Activated CD4-positive, CD25-positive, alpha-beta regulatory T cell treated with anti-CD3 and anti-CD28 coated beads, Interleukin-2, amount 50 U/mL, for 24 hours (primary cell): Measurements from ENCODE around the gene VAV3.
"Not testable (repeated sequence)": the region's sequence is repeated elsewhere in the genome, so short reads cannot be mapped to it uniquely, and the experiment has no call there.

Experiments used
- ATAC-seq, 2 donors: fragments of 150-1000 bp; cut with Tn5 transposase; one replicate each; pipeline ENCODE4 v1.10.0; 2021; ENCODE audit warnings: mild to moderate bottlenecking in 1 of 2, moderate library complexity in 1 of 2

The VAV3 gene

DNA sequence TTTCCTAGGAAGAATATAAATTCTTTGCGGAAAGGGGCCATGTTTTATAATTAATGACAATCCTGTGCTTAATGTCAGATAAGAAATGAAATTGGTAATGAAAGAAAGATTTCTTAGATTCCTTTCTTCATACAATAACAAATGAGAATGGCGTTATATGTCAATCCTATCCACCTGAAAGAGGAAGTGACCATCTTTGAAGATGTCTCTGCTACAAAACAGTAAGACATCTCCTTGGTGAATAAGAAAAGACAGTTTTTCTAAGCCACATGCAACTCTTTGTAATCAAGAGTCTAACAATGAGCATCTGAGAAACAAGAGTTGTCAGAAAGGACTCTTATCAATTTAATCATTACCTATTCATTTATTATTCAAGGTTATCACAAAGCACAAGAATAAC lies 286.0 kb downstream of the VAV3 start:
- no peak for ATAC-seq

DNA sequence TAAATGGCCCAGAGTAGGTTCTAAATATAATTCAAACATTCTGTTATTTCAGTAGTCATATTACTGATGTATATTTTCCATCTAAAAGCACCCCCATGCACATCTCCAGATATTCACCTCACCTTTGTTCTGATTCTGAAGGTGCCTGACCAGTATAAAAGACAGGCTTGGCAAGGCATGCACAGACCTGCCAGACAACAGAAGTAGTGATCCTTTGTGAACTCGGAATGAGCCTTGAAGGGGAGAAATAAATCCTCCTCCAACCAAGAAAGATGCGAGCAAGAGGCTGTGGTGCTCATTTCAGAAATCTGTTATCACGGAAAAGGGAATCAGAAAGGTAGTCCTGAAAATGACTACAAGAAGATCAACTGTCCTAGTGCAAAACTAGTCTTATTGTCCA lies 287.3 kb downstream of the VAV3 start:
- no peak for ATAC-seq

DNA sequence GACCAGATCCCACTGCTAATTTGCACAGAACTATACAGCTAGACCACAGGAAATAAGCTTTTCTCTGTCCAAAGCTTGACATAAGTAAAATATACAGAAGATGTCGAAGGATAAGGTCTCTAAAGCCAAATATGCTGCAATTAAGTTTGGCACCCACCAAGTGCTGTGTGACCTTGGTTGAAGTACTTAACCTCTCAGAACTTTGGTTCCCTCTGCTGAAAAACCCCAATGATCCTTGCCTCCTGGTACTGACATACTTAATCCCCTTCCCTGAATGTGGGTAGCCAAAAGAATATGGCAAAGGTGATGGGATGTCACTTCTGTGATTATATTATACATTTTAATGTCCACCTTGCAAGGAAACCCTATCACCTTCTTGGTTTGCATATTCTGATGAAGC lies 290.5 kb downstream of the VAV3 start:
- ATAC-seq: no peak

DNA sequence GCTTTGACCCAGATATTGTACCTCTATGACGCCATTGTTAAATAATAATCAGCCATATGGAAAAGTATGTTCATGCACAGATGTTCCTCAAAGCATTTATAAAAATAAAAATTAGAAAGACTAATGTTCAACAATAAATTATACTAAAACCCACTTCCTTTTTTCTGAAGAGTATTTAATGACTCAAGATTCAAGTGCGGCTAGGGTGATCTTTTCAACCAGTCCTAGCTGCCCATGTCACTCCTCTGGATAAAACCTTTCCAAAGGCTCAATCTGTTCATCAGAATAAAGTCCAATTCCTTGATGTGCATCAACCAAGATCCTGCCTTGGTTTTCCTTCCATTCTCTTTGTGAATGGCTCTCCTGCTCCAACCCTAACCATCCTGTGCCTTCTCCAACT lies 292.0 kb downstream of the VAV3 start:
- ATAC-seq: no peak

DNA sequence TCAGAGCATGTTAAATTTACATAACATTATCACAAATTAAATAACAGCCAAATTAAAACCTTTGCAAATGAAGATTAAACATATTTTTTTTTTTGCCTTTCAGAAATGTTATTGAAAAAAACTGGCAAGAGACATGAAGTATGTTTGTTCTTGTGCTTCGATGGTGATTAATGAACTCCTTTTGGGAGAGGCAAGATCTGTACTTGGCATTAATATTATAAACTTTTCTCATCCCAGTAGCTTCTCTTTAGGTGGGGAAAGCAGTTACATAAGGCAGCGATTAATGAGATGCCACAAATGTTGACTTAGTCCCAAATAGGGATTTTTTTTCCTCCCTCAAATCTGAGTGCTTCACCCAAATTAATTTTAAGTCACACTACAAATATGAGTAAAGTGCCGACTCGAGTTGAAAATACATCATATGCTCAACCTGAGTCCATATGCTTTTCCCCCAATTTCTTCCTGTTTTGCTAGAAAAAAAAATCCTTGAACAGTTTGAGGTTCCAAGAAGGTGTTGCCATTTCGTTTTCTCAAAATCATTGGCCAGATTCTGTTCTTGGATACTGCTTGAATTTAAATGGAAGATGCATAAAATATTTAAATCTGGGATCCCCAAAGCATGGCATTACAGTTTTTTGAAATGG lies 294.5 kb downstream of the VAV3 start:
- no peak for ATAC-seq

DNA sequence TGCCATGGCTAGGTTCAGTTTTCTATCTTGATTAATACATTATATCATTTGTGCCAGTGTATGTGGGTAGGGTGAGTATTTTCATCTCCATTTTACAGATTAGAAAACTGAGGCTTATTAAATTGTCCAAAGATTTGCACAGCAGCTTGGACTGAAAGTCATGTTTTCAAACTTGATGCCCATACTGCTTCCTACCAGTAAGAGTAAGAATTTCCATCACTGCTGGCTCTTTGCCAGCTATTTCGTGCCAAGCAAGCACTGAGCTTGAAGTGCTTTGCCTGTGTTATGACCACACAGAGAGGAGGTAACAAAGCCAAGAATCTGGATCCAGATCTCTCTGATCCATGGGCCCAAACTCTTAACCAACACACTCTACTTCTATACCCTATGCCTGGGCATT lies 295.0 kb downstream of the VAV3 start:
- no peak for ATAC-seq

DNA sequence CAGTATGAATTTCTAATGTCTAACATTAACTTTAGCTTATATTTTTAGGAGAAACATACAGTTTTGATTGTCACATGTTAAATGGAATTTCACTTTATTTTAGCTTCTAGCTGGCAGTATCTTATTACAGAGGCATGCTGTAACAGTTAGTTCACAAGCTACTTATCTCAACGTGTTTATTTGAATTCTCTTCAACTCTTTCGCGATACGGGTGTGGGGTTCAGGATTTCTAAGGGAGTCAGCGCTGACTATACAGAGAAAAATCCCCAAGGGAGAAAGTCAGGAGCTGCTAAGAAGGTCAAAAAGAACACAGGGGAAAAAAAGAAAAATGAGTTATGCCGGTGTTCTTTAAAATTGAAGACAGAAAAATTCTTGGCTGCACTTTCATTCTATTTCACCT lies 296.2 kb downstream of the VAV3 start:
- ATAC-seq: no peak

DNA sequence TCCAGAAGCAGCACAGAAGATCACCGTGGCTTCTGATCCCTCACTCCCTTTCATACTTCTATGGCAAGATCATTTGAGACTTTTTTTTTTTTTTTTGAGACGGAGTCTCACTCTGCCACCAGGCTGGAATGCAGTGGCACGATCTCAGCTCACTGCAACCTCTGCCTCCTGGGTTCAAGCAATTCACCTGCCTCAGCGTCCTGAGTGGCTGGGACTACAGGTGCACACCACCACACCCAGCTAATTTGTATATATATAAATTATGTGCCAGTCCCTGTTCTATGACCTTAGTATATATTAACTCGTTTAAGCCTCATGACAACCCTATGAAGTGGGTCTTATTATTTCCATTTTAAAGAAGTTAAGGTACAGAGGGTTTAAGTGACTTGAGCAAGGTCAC lies 298.5 kb downstream of the VAV3 start:
- no peak for ATAC-seq

DNA sequence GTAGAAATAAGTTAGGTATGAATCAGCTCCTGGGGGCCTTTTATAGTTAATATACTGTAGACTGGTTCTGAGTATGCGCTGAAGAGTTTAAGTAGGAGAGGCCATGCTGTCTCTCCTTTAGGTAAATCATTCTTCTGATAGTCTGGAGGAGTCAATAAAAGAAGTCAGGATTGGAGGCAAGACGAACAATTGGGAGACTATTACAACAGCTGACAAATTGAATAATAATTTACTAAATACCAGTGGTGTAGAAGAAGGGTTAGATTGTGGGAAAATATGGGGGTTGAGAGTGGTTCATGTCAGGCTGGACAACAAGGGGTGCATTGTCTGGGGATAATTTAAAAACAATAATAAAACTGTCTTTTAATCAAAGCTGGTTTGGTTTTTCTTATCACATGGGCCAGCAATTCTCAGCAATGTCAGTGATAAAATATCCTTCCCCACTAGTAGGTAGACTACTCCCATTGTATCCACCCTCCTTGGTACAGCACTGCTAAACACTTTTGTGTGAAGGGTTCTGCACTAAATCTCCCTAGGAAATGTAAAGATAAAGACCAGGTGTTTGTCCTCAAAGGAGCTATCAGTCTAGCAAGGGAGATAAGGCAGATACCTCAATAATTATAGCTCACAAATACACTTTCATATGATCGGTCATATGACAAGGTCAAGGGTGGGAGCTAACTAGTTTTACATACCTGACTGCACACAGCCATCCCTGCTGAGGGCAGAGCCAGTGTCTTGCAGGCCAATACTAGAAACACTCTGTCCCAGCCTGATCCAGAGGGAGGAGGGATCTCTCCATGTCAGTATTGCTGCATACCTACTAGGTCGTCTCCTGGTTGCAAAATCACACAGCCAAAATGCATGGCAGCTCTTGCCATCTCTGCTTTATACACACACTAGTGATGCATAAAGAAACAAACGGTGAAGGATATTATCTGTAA lies 299.7 kb downstream of the VAV3 start:
- no peak for ATAC-seq

DNA sequence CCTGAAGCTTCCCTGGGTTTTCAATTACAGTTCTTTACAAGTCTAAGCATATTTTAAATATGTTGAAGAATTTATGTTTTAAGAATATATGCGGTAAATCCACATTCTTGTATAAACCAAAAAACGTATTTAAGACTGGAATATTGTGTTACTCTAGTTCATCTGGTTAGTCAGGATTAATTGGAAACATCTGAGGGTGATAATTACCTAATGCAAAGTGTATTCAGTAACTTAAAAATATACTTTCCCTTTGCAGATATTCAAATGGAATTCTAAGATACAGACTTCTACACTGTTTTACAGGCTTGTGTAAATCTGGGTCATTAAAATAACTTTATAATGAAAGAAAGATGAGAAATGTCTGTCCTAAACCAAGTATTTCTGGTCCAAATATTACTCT lies 302.0 kb downstream of the VAV3 start:
- ATAC-seq: no peak

DNA sequence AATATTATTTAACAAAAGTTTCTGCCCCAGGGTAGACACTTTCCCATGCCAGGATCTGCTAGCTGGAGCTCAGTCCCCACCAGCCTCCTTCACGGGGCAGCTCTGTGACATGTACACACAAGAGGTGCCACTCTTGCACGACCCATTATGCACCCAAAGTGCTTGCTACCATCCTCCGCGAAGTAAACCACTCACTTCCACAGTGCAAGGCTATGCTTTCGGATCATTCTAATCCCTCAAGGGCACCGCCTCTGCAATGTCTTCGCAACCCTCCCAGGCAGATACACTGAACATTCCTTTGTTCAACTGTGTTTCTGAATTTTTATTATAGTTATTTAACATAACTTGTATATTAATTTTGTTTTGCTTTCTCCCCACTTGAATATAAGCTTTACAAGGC lies 303.8 kb downstream of the VAV3 start:
- no peak for ATAC-seq

DNA sequence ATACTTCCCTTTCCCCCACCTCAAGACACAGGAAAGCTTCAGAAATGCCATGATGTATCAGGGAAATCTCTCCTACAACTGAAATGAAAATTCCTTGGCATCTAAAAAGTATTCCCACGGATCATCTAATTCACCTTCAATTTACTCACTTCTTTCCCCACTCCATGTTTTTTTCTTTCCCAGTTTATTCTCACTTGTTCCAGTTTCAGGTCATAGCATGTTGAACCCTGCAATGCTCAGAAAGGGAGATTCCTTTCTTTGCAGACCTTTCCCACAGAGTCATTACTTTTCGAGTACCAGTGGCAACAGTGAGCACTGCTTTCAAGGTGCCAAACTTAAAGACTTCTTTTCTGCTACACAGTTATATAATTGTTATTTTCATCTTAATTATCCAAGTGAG lies 305.0 kb downstream of the VAV3 start:
- no peak for ATAC-seq

DNA sequence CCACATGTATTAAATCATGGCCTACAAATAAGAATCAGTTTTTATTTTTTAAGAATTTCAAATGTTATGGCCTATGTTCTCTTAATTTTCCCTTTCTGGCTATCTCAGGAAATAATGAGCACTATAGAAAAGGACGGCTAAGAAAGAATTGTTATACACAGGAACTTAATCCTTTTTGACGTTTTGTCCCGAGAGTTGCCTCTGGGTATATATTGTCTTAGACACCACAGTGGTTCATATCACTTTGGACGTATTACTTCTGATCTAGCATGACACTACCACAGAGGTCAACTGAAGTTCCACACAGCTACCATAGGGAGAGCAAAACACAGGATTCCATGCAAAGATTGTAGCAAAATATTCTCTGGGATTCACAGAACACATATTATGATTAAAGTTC lies 307.6 kb downstream of the VAV3 start:
- no peak for ATAC-seq

DNA sequence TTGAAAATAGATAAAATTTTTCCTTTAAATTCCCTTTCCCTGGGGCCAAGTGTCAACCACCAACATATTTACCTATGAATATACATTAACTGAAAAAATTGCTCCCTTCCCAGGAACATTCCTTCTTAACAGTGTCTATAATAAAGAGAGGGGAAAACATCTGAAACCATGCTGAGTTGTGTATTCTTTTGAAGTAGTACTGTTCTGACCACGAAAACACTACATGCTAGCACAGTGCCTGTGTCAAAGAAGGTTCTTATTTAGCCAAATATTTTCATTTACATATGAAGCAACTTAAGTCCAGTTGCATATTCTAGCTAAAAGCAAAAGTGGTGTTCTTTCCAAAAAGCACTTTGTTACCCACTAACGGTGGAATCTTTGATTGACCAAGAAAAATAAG lies 311.2 kb downstream of the VAV3 start:
- no peak for ATAC-seq

DNA sequence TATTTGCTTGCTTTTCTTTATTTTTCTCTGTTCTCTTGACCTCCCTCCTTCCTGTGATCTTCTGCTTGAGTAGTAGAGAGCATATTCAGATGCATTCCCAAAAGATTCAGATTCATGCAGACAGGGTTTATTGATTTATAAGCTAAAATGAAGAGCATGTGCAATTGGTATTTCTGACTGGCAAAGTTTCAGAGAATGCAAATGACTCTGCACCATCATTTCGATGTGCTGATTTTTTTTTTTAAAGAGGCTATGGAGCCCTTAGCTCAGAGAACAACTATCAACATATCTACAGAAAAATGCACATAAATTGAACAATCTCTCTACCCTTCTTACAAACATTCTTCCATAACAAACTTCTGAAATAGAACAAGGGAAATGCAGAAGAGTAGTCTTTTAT lies 312.0 kb downstream of the VAV3 start:
- no peak for ATAC-seq

DNA sequence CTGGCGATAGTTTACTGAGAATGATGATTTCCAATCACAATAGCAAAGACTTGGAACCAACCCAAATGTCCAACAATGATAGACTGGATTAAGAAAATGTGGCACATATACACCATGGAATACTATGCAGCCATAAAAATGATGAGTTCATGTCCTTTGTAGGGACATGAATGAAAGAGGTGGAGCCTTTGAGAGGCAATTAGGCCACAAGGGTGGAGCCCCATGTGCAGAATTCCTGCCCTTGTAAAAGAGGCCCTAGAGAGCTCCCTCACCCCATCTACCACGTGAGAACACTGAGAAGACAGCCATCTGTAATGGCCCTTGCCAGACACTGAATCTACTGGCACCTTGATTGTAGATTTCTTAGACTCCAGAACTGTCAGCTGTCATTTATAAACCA lies 314.2 kb downstream of the VAV3 start:
- not testable (repeated sequence) for ATAC-seq

DNA sequence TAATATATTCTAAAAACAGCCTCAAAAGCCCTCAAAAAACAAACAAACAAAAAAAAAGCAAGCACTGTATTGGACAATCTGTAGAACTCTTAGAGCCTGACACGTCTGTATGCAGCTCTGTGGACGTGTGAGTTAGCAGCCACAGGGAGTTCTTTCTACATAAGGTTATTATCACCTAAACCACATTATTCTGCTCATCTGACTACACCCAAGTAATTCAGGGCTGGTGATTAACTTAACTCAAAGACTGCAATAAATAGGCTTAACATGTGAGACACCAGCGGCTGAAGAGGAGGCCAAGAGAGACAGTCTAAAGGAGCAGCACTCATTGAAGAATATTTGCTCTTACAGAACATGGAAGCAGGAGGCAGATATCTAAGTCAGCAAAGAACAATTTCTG lies 316.0 kb downstream of the VAV3 start:
- peak in 1 of 2 donors; percentile 17 for ATAC-seq

DNA sequence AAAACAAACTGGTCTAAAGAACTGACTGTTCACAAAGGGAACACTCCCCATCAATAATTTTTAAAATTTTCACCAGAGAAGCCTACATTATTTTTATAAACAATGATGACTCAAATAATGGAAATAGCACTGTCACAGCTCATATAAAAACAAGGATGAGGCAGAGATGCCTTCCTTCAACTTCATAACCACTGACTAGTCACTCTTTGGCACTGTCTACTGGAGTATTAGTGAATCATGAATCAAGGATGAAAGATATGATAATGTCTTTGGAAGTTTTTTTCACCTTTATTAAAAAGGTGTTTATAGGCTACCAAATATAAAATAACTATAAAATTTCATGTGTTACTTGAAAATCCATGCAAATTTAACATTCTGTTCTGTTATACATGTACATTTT lies 316.9 kb downstream of the VAV3 start:
- ATAC-seq: no peak

DNA sequence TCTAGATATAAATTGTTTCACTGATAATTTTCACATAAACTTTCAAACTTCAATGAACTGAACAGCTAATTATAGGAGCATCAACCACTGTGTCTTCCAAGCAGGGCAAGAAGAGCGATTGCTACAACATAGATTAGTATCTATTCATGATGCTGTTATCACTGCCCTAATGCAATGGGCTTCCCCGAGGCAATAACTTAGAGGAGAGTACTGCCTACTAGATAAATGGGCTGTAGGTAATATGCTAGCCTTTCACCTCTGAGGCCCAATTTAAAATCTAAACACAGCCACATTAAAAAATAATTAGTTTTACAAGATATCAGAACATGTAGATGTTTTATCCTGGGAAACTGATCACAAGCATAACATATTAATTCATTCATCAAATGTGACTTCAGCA lies 318.0 kb downstream of the VAV3 start:
- ATAC-seq: no peak

DNA sequence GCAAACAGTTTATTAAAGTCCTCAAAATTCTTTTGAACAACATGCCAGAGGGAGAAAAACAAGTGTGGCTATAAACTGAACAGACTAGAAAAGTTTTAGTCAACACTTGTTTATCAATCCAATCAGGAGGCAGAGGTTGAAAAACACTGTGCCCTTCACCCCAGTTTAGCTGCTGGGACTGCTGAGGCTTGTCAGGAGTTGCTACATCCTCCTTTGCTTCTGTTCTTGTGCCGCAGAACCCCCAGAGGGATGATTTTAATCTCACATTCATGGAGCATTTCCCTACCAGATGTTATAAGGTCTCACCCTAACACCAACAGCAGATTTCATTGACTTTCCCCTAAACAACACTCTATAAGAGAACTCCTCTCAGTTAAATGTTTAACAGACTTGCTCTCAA lies 321.2 kb downstream of the VAV3 start:
- no peak for ATAC-seq

DNA sequence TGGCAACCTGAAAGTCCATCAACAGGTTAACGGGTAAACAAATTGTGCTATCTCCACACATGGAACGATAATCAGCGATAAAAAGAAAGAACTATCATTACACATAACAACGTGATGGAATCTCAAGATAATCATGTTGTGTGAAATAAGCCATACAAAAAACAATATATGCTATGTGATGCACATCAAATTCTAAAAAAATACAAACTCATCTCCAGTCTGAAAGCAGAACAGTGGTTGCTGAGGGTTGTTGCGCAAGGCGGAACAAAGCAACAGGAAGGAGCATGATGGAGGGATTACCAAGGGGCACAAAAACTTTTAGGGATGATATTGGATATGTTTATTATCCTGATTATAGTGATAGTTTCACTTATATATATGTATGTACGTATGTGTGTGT lies 324.8 kb downstream of the VAV3 start:
- ATAC-seq: no peak

DNA sequence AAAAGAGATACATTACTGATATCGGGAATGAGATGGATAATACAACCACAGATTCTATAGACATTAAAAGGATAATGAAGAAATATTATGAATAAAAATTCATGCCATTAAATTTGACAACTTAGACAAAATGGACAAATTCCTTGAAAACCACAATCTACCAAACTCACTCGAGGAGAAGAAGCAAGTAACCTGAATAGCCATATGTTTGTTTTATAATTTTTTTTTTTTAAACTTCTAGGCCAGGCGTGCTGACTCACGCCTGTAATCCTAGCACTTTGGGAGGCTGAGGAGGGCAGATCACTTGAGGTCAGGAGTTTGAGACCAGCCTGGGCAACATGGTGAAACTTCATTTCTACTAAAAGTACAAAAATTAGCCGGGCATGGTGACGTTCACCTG lies 327.9 kb downstream of the VAV3 start:
- ATAC-seq: no peak

DNA sequence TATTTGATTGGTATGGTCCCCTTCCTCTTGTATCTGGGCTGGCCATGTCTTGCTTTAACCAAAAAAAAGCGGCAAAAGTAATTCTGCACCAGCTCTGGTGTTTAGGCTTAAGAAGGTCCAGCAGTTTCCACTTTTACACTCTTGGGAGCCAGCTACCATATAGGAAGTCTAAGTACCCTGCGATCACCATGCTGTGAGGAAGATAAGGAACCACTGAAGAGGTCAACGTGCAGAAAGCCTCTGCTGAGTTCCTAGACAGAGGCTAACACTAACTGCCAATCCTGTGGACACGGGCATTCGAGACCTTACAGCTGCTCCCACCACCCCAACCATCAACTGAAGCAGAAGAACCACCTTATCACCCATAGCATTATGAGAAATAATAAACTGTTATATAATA lies 331.4 kb downstream of the VAV3 start:
- no peak for ATAC-seq

DNA sequence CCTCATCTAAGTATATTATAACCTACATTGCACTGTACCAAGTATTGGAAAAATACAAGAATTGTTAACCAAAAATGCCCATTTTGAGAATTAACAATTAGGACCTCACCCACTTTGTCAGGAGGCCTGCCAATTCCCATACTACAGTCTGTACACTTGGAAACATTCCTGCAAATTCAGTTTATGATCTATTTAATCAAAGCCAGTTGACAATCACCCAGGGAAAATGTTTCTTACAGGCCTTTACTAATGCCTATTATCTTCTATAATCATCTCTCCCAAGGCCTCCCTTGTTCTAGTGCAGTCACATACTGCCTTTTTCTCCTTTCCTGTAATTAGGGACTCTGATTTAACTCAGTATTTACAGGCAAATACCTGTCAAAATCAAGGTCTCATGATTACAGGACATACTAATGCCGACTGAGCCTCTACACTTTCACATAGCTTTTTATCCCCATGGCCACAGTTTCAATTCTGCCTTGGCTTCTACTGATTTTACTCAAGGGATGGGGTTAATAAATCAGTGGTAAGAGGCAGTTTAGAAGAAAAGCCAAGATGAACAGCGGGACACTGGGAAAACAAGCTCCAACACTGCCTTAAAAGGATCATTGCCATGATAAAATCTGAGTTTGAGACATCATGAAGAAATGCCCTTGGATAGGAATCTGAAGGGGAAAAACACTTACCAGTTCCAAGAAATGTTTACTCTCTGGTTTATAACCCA lies 338.7 kb downstream of the VAV3 start:
- no peak for ATAC-seq
